Ecto neural progenitor cell (in vitro differentiated cells): ENCODE results near the gene BRPF3.
A peak's percentile ranks its signal among the peaks of the same experiment; 100 is the strongest.

Experiments
- DNase-seq: peaks from one replicate; pipeline ENCODE4 v3.0.0-alpha.2; 2018; ENCODE audit warnings: low spot score

Gene BRPF3

DNA sequence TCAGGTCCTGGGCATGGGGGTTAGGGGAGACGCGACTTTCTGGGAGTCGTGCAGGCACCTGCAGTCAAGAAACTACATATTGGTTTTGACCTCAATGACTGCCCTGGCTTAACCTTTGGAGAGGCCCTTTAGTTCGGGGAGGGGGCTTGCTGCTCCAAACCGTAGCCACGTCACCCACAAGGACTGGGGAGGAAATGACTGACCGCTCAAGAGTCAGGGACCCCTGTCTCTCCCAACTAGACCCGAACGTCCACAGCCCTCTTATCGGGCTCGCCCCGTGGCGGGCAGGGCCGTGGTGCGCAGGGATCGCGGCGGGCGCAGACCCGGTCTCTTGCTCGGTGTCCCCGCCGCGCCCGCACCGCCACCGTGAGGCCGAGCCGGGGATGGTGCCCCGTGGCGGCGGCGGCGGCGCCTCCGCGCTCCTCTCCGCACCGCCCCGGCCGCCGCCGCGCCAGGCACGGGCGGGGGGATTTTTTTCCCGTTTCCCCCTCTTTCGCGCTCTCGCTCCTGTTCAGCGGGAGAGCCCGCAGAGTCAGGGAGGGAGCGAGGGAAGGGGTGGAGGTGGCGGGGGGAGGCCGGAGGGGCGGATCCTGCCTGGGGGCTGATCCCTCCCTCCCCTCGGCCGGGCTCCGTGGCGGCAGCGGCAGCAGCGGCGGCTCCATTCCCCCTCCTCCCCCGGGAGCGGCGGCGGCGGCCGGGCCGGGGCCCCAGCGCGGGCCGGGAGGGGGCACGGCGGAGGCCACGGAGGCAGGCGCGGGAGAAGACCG lies at the start of gene BRPF3:
TSS of gene BRPF3 (plus strand) at position 632 of the 767 bp plus-strand sequence. CDS start 3,579 bp downstream, outside the sequence.
- peak; percentile 91 for DNase-seq

- DNase-seq: no peak
Measured at GRCh38 chr6:36147294-36147693, 49.2 kb upstream of the BRPF3 start.

- no peak for DNase-seq
Measured at GRCh38 chr6:36149476-36149875, 47.1 kb upstream of the BRPF3 start.

DNA sequence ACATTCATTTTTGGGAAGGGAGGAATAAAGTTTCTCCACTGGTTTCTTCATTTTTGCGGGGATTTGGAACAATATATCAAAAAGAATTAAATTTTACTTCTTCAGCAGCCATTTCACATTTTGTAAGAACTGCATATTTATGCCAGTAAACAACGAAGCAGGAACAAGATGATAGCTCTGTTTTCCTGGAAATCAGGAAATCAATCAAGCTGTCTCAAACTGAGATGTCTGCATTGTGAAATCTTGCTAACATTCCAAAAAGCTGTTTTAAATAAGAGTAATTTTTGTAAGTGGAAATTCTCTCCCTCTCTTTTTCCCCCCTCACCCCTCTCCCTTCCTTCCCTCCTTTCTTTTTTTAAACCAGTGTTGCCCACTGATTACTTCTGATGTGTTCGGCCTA lies 46.3 kb upstream of the BRPF3 start:
- DNase-seq: no peak

GRCh38 chr6:36154286-36154685 lies 42.3 kb upstream of the BRPF3 start:
- DNase-seq: no peak

DNA sequence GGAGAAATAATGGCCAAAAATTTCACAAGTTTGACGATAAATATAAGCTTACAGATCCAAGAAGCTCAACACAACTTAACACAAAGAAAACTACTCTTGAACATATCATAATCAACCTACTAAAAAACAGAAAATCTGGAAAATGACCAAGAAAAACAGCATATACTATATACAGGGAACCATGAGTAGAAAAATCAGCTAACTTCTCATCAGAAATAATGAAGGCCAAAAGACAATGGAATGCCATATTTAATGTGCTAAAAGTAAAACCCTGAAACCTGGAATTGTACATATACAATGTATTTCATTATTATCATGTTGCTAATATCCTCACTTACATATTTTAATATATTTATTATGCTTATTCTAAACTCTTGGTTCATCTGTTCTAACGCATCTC lies 40.9 kb upstream of the BRPF3 start:
- no peak for DNase-seq

GRCh38 chr6:36160147-36160760 lies 36.3 kb upstream of the BRPF3 start:
- DNase-seq: no peak

DNA sequence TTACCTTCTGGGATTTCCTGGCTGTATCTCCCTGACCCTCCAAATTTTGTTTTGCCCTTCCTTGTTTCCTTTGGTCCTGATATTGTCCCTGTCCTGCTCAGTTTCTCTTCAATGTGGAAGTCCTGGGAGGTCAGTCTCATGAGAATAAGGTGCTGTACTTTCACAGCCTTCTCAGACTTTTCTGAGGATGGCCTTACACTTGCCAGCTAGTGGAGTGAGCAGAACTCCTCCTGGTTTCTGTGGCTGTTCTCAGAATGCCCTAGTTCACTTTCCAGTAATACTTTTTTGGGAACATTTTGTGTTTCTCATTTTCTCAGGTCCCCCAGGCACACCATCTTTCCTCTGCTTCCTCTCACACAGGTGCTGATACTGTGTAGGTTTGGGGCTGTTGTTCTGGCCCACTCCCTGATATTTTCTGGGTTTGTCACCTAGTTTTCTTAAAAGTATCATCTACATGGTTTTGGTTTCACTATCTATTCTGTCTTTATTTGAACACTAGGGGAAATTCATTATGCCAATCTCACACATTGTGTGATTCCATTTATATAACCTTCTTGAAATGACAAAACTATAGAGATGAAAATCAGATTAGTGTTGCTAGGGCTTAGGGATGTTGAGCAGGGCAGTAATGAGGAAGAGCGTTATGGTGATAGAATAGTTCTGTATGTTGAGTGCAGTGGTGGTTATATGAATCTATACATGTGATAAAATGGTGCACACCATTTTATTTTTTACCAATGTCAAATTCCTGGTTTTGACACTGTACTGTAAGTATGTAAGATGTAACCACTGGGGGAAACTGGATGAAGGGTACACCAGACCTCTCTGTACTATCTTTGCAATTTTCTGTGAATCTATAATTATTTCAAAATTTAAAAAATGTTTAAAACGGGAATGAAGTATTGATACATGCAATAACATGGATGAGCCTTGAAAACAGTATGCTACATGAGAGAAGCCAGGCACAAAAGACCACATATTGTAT lies 27.2 kb upstream of the BRPF3 start:
- DNase-seq: no peak

DNA sequence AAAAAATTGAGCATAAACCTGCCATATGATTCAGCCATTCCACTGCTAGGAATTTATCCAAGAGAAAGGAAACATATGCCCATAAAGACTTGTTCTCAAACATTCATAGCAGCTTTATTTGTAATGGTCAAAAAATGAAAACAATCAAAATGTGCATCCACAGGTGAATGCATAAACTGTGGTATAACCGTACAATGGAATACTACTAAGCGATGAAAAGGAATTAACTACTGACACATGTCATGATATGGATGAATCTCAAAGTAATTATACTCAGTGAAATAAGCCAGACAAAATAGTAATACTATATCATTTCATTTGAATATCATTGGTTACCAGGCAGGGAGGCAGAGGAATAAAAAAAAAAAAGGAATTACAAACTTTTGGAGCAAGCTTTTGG lies 25.8 kb upstream of the BRPF3 start:
- no peak for DNase-seq

GRCh38 chr6:36171573-36171972 lies 25.0 kb upstream of the BRPF3 start:
- no peak for DNase-seq

- DNase-seq: no peak
Measured at GRCh38 chr6:36177166-36177565, 19.4 kb upstream of the BRPF3 start.

- DNase-seq: no peak
Measured at GRCh38 chr6:36178544-36178943, 18.0 kb upstream of the BRPF3 start.

- no peak for DNase-seq
Measured at GRCh38 chr6:36180126-36180525, 16.4 kb upstream of the BRPF3 start.

- no peak for DNase-seq
Measured at GRCh38 chr6:36184311-36184710, 12.2 kb upstream of the BRPF3 start.

DNA sequence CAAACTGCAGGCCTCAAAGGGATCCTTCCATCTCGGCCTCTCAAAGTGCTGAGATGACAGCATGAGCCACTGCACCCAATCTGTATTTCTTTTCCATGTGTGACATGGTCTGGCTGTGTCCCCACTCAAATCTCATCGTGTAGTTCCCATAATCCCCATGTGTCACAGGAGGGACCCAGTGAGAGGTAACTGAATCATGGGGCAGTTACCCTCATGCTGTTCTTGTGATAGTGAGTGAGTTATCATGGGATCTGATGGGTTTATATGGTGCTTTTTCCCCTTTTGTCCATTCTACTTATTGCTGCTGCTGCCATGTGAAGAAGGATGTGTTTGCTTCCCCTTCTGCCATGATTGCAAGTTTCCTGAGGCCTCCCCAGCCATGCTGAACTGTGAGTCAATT lies 10.3 kb upstream of the BRPF3 start:
- DNase-seq: no peak

- no peak for DNase-seq
Measured at GRCh38 chr6:36187446-36187845, 9.1 kb upstream of the BRPF3 start.

DNA sequence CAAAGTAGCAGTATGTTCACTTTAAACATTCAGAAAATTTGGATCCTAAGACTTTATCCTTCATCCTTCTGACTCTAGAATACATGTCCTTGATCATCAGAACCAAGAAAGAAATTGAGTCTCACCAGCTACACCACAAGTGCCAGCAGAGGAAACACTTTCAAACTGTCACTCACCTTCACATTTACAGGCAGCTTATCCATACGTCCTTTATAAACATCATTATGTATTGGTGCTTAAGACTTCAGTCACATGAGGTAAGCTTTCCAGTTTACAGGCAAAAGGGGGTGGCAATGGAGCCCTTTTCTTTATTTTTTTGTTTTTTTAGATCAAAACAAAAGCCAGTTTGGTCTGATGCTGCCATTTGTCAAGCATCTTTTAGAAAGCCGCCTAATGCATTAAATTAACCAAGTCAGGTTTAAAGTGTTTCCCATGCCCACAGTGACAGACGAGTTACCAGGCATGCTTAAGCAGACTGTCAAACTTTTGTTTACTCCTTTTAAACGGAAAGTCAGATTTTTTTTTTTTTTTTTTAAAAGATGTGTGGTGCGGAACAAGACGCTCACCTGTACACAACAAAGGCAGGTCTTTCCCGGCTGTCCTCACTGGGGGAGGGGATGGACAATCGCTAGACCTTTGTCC lies 952 bp upstream of the BRPF3 start:
- DNase-seq: no peak

- peak; percentile 99 for DNase-seq
Measured at GRCh38 chr6:36196880-36197548, 470 bp downstream of the BRPF3 start.

- no peak for DNase-seq
Measured at GRCh38 chr6:36197739-36198221, 1.2 kb downstream of the BRPF3 start.

- no peak for DNase-seq
Measured at GRCh38 chr6:36198986-36199385, 2.4 kb downstream of the BRPF3 start.

GRCh38 chr6:36200154-36200891 lies 3.8 kb downstream of the BRPF3 start:
- no peak for DNase-seq
